H1 (cell line): ENCODE results near the gene SCN7A. TPM values are rescaled to one million over a fixed set of nuclear protein-coding genes. Genes with fewer than 3 reads are reported as not detected.

Source experiments
- CTCF ChIA-PET: fragments of 300-600 bp; sonication (Branson Sonifier 250); formaldehyde crosslinking; loops from one replicate; lab custom pipeline; 2021; ENCODE audit not compliant: partially characterized antibody; lab: Charles Lee
- POLR2A ChIA-PET: fragments of 300-600 bp; sonication (Branson Sonifier 250); formaldehyde crosslinking; loops from one replicate; lab custom pipeline; 2021; ENCODE audit warnings: inconsistent platforms; ENCODE audit not compliant: partially characterized antibody; lab: Charles Lee
- DNase-seq, 2 experiments: peaks; one replicate each; pipeline versions ENCODE4 v3.0.0 to v3.0.0-alpha.2; 2010 to 2022; ENCODE audit warnings: low spot score in 2 of 2, low read depth in 1 of 2, mixed read lengths in 1 of 2
- FAIRE-seq: peaks from 2 replicates; lab custom pipeline; 2011; peaks lifted over from hg19 to GRCh38; lab: Jason Lieb, UNC
- H2AFZ ChIP-seq: 2 replicates; pipeline ENCODE4 v1.8.1; 2012; ENCODE audit warnings: low read length, inconsistent platforms
- H2AK5ac ChIP-seq: 2 replicates; pipeline ENCODE4 v1.6.1; 2013; ENCODE audit warnings: low read depth, low read length
- H2BK120ac ChIP-seq: replicated peaks from 2 replicates; pipeline ENCODE3; 2013; ENCODE audit warnings: low read depth, low read length, inconsistent platforms
- H2BK12ac ChIP-seq: 2 replicates; pipeline ENCODE4 v1.6.1; 2013; ENCODE audit warnings: low read depth, low read length
- H2BK15ac ChIP-seq: 2 replicates; pipeline ENCODE4 v1.6.1; 2013; ENCODE audit warnings: low read length
- H2BK20ac ChIP-seq: 2 replicates; pipeline ENCODE4 v1.6.1; 2013; ENCODE audit warnings: low read length
- H2BK5ac ChIP-seq: 2 replicates; pipeline ENCODE4 v1.6.1; 2013; ENCODE audit warnings: low read depth, low read length
- H3K14ac ChIP-seq: 2 replicates; pipeline ENCODE4 v1.6.1; 2013; ENCODE audit warnings: inconsistent platforms; ENCODE audit not compliant: insufficient read length
- H3K18ac ChIP-seq: 2 replicates; pipeline ENCODE4 v1.6.1; 2013; ENCODE audit warnings: low read length; ENCODE audit errors: extremely low read depth
- H3K23ac ChIP-seq: 2 replicates; pipeline ENCODE4 v1.6.1; 2013; ENCODE audit warnings: inconsistent platforms; ENCODE audit not compliant: insufficient read length
- H3K23me2 ChIP-seq: 2 replicates; pipeline ENCODE4 v1.6.1; 2013; ENCODE audit warnings: low read depth, low read length
- H3K27ac ChIP-seq: 2 replicates; pipeline ENCODE4 v1.6.1; 2011; ENCODE audit warnings: low read depth, low read length, inconsistent platforms
- H3K27me3 ChIP-seq, 4 experiments: replicated peaks in 1 of 4; 1 replicate in 1 of 4; 2 replicates in 3 of 4; pipeline versions ENCODE4 v1.6.1 to v1.8.1; 2011 to 2013; ENCODE audit warnings: low read length in 3 of 4, mild to moderate bottlenecking in 3 of 4, inconsistent platforms in 2 of 4, mixed read lengths in 2 of 4, moderate library complexity in 1 of 4; ENCODE audit not compliant: control insufficient read depth in 3 of 4, insufficient read depth in 3 of 4; ENCODE audit errors: extremely low read depth in 1 of 4
- H3K36me3 ChIP-seq, 4 experiments: 2 replicates each; pipeline versions ENCODE4 v1.6.1 to v1.8.1; 2011 to 2013; ENCODE audit warnings: mild to moderate bottlenecking in 4 of 4, low read length in 3 of 4, moderate library complexity in 2 of 4, control low read depth in 1 of 4, inconsistent platforms in 1 of 4; ENCODE audit not compliant: insufficient read depth in 4 of 4, control insufficient read depth in 2 of 4
- H3K4ac ChIP-seq: replicated peaks from 2 replicates; pipeline ENCODE3; 2013; ENCODE audit warnings: low read length, low read depth, mixed read lengths, inconsistent platforms; ENCODE audit not compliant: insufficient read length
- H3K4me1 ChIP-seq, 4 experiments: replicated peaks in 1 of 4; 1 replicate in 1 of 4; 2 replicates in 3 of 4; pipeline versions ENCODE4 v1.6.1 to v1.8.1; 2011 to 2013; ENCODE audit warnings: low read length in 3 of 4, inconsistent platforms in 2 of 4, mixed read lengths in 1 of 4; ENCODE audit not compliant: insufficient read depth in 4 of 4, control insufficient read depth in 3 of 4
- H3K4me2 ChIP-seq, 2 experiments: 2 replicates each; pipeline versions ENCODE4 v1.6.1 to v1.8.1; 2011 to 2013; ENCODE audit warnings: low read depth in 2 of 2, low read length in 2 of 2, control low read depth in 1 of 2, inconsistent platforms in 1 of 2, mild to moderate bottlenecking in 1 of 2; ENCODE audit not compliant: insufficient read depth in 1 of 2
- H3K4me3 ChIP-seq, 4 experiments: fragments of 200-600, 300-600 bp in 1 of 4; sonication (generic), shearing (Covaris generic), sonication (Bioruptor Twin) in 1 of 4; 2 replicates each; pipeline versions ENCODE4 v1.5.1 to v1.8.1; 2011 to 2016; ENCODE audit warnings: low read length in 4 of 4, low read depth in 3 of 4, control low read depth in 2 of 4, inconsistent platforms in 2 of 4, mild to moderate bottlenecking in 2 of 4, mixed read lengths in 1 of 4, moderate library complexity in 1 of 4; ENCODE audit not compliant: insufficient read depth in 2 of 4; ENCODE audit errors: extremely low read depth in 1 of 4
- H3K56ac ChIP-seq: replicated peaks from 2 replicates; pipeline ENCODE3; 2013; ENCODE audit warnings: low read depth, mild to moderate bottlenecking, mixed read lengths, low read length, inconsistent platforms; ENCODE audit not compliant: insufficient read length
- H3K79me1 ChIP-seq: 2 replicates; pipeline ENCODE4 v1.6.1; 2013; ENCODE audit warnings: low read depth, low read length, control low read depth
- H3K79me2 ChIP-seq, 2 experiments: 2 replicates each; pipeline versions ENCODE4 v1.6.1 to v1.8.1; 2012 to 2013; ENCODE audit warnings: low read length in 2 of 2, mild to moderate bottlenecking in 2 of 2, inconsistent platforms in 1 of 2; ENCODE audit not compliant: insufficient read depth in 2 of 2, control insufficient read depth in 1 of 2
- H3K9ac ChIP-seq, 4 experiments: replicated peaks in 1 of 4; 1 replicate in 1 of 4; 2 replicates in 3 of 4; pipeline versions ENCODE4 v1.6.1 to v1.8.1; 2011 to 2013; ENCODE audit warnings: low read depth in 3 of 4, low read length in 3 of 4, control low read depth in 2 of 4, mild to moderate bottlenecking in 2 of 4, moderate library complexity in 2 of 4, inconsistent platforms in 1 of 4; ENCODE audit errors: extremely low read depth in 1 of 4
- H3K9me3 ChIP-seq, 2 experiments: 2 replicates each; pipeline versions ENCODE4 v1.6.1 to v1.8.1; 2012 to 2013; ENCODE audit warnings: mild to moderate bottlenecking in 2 of 2, moderate library complexity in 2 of 2, control low read depth in 1 of 2, inconsistent platforms in 1 of 2, low read depth in 1 of 2, low read length in 1 of 2, mixed read lengths in 1 of 2; ENCODE audit not compliant: insufficient read depth in 2 of 2
- H4K20me1 ChIP-seq, 2 experiments: replicated peaks in 1 of 2; 2 replicates each; pipeline versions ENCODE3 to v1.8.1; 2011 to 2013; ENCODE audit warnings: inconsistent platforms in 2 of 2, low read length in 2 of 2, mild to moderate bottlenecking in 1 of 2; ENCODE audit not compliant: insufficient read depth in 2 of 2, control insufficient read depth in 1 of 2
- H4K5ac ChIP-seq: 2 replicates; pipeline ENCODE4 v1.6.1; 2013; ENCODE audit warnings: low read length, low read depth, mixed read lengths, inconsistent platforms; ENCODE audit not compliant: insufficient read length
- H4K8ac ChIP-seq: 2 replicates; pipeline ENCODE4 v1.8.0; 2013; ENCODE audit warnings: mild to moderate bottlenecking, moderate library complexity, low read length, inconsistent platforms; ENCODE audit not compliant: insufficient read depth; ENCODE audit errors: extremely low read depth
- H4K91ac ChIP-seq: replicated peaks from 2 replicates; pipeline ENCODE3; 2013; ENCODE audit warnings: low read length, mixed read lengths, inconsistent platforms; ENCODE audit not compliant: insufficient read length
- EGR1 ChIP-seq: IDR thresholded peaks from 2 replicates; pipeline ENCODE4 v1.6.1; 2011; ENCODE audit warnings: low read depth, low read length, borderline replicate concordance
- RXRA ChIP-seq: IDR thresholded peaks from 2 replicates; pipeline ENCODE4 v1.6.1; 2011; ENCODE audit warnings: low read depth, mild to moderate bottlenecking, low read length, moderate library complexity; ENCODE audit not compliant: insufficient read depth
- TAF1 ChIP-seq: IDR thresholded peaks from 2 replicates; pipeline ENCODE4 v1.6.1; 2011; ENCODE audit warnings: mild to moderate bottlenecking, low read depth, low read length
- WGBS, 2 experiments: shearing (Covaris generic) in 1 of 2; methylation state at CpG; one replicate each; pipeline versions ENCODE4 v1.1.6 to v1.1.7; 2013 to 2015; ENCODE audit warnings: low lambda C conversion rate in 2 of 2, mixed read lengths in 2 of 2, inconsistent platforms in 1 of 2, low coverage in 1 of 2, missing lambda C conversion rate in 1 of 2; ENCODE audit not compliant: insufficient replicate concordance in 2 of 2, insufficient coverage in 1 of 2, insufficient read length in 1 of 2; ENCODE audit errors: extremely low coverage in 1 of 2, missing lambda C conversion rate in 1 of 2; 5-methylcytosine and 5-hydroxymethylcytosine counted together
- polyA plus RNA-seq, 7 experiments: library from polyadenylated mRNA; depleted of rRNA in 3 of 7; stranded (reverse) in 5 of 7; unstranded in 2 of 7; fragments of >200 nt in 5 of 7; fragments of 200-250 nt in 2 of 7; gene quantifications; 1 replicate in 5 of 7; 2 replicates in 1 of 7; 4 replicates in 1 of 7; pipeline versions ENCODE4 v1.2.1 to v1.2.3, GENCODE V29; 2011 to 2013; ENCODE audit warnings: missing spikeins in 2 of 7, mixed read lengths in 2 of 7
- total RNA-seq: library from RNA; stranded (reverse); fragmentation: NEBNext Ultra II Directional; extraction: Animal tissue kit (Norgen Biotek cat#: 25700); gene quantifications from 2 replicates; pipeline ENCODE4 v1.2.1, GENCODE V29; 2021

SCN7A gene
- total and polyA plus RNA-seq, 2 of the 8 experiments (the other 6 are each of a cell fraction or from before 2014, with no cell fraction given): 0.09 to 0.19 TPM

GRCh38 chr2:166449439-166449838 lies 44.6 kb downstream of the SCN7A start:
- Histone ChIP-seq H3K4ac (no peak overlapping the region), H3K4me3 (no peak overlapping the region), H2AK5ac (no peak overlapping the region), H3K23ac (no peak overlapping the region), H4K91ac (no peak overlapping the region), H4K5ac (no peak overlapping the region), H3K56ac (no peak overlapping the region), H2BK120ac (no peak overlapping the region), H3K18ac (no peak overlapping the region), H4K20me1 (no peaks in the 10 kb centered on the region), H3K14ac (no peak overlapping the region), H4K8ac (no peak overlapping the region), H3K9me3 (no peaks in the 10 kb centered on the region), H3K9ac (no peak overlapping the region), H2BK5ac (no peak overlapping the region), H2BK15ac (no peak overlapping the region), H3K36me3 (no peaks in the 10 kb centered on the region; a peak in 1 of 8 replicates), H3K79me2 (no peaks in the 10 kb centered on the region), H3K27me3 (no peaks in the 10 kb centered on the region), H2BK20ac (no peak overlapping the region), H2BK12ac (no peak overlapping the region), H3K4me2 (no peak overlapping the region), H3K23me2 (no peaks in the 10 kb centered on the region), H2AFZ (no peak overlapping the region), H3K27ac (no peak overlapping the region), H3K4me1 (no peaks in the 10 kb centered on the region), H3K79me1 (no peaks in the 10 kb centered on the region)
- FAIRE-seq (no peak), DNase-seq (no peak)
- TF ChIP-seq TAF1: no peak
- no peak for TF ChIP-seq EGR1
- no peak for TF ChIP-seq RXRA
- ChIA-PET POLR2A (no interaction called here), CTCF (interaction anchor here (1.0 kb wide), 1 partner anchor 10 kb away, joined by 3 read pairs; no protein-coding TSS in a partner anchor)
- WGBS, 2 experiments: 90% methylated on average over 1 of the region's 1 CpG; no CpG with 5 or more reads in 1 of the 2 experiments
